IPS DF 4.7 (cell line): ENCODE data around the gene VWC2L.

Experiments
- DNase-seq: peaks from one replicate; pipeline ENCODE4 v3.0.0-alpha.2; 2013; ENCODE audit warnings: low spot score; ENCODE audit errors: extremely low read depth

VWC2L gene

GRCh38 chr2:214410918-214411554, at the start of gene VWC2L:
Gene VWC2L (plus strand): TSS chr2:214411054. CDS start chr2:214414194, 3,140 bp downstream.
- DNase-seq = peak; percentile 69

DNA sequence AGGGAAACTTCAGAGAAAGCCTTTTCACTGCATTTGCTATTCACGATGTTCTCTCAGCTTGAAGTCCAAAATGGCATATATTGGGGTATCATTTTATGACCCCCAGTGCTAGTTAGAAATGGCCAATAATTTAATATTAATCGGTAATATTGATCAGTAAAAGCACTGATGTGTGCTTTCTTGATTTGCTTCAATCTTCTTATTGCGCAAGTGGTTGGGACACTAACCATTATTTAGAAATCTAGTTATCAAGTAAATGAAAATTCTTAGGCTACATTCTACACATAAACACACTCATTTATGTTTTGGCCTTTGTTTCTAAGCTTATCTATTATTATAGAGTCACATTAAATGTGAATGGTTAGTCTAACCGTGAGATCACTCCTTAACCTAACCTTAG, 49.7 kb upstream of the VWC2L start:
- DNase-seq = no peak

DNA sequence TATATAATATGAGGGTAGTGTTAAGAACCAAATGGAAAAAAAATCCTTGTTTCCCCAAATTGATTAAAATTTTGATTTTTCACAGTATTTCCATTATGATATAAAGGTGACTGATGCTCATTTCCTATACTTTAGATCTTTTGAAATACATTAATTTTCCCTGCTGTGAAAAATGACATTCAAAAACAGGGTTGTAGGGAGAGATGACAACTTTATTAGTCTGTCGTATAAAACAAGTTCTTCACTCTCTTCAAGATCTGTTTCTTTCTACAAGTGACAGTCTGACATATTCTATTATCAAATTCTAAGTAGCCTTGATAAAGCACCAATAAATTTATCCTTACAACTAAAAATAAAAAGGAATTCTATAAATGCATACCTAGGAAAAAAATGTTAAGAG, 45.3 kb upstream of the VWC2L start:
- no peak for DNase-seq

- no peak for DNase-seq
Observed at GRCh38 chr2:214367171-214367570, 43.7 kb upstream of the VWC2L start.

- DNase-seq = no peak
Observed at GRCh38 chr2:214376618-214377285, 34.1 kb upstream of the VWC2L start.

DNA sequence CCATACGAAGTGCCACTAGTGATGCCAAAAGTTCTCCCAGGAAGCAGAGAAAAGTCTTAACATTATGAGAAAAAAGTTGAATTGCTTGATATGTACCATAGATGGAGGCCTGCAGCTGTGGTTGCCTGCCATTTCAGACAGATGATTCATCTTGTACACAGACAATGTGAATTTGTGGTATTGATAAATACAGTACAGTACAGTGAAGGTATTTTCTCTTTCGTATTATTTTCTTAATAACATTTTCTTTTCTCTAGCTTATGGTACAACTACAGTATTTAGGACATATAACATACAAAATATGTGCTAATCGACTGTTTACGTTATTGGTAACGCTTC, 33.6 kb upstream of the VWC2L start:
- DNase-seq = no peak

DNA sequence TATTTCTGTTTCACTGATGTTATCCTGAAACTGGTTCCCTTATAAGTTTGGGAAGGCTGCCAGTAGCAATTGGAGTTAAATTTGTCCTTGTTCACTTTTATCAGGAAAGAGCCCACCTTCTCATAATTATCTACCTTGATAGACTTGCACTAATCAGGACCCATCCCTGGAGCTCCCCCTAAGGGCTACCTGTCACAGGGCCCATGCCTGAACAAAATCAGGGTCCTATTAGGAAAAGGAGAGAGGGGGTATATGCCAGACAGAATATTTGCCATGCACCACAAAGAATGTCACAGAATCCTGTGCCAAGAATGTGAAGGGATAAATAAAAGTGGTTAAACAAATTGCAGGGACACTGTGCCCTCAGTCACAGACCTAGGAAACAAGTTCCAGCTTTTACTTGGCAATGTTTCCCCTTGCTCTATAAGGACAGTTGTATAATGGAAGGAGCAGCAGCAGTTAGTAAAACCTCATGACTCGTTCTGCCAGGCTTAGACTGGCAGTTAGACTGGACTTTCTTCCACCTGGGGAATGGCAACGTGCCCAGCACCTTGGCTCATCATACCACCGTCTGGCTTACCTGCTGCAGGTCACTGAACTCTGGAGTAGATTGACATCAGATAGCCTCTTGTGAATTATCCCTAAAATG, 32.3 kb upstream of the VWC2L start:
- no peak for DNase-seq

DNA sequence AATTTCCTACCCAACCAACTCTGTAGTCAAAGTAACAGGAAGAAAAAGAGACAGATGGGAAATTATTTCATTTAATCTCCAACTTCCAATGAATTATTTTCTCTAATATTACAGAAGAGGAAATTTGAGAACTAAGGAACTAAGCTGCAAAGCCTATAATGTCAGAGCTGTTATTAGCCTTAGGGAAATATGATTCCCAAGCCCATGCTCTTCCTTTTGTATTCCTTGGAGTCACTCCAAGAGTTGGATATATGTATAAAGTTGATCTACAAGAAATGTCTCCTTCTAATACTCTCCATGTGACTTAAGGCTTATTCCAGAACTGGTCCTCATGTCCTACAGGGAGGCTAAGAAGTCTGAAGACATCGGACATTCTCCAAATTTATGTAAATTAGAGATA, 31.6 kb upstream of the VWC2L start:
- DNase-seq = no peak

DNA sequence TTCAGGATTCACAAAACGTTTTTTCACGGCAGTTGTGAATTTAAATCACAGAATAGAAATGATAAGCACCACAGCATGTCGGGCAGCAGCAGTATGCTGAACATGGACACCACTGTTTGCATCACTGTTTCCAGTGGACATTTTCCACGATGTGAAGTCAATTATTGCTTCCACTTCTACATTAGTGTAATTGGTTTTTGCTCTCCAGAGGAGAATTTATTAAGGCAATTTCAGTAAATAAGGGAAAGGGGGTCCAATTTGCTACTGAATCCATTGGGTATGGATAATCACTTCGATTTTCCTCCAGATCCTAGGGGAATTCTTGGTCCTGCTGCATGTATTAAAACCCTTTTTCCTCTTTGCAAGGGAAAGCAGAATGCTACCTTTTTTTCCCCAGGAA, 30.2 kb upstream of the VWC2L start:
- DNase-seq = no peak

GRCh38 chr2:214382229-214382628, 28.6 kb upstream of the VWC2L start:
- no peak for DNase-seq

- no peak for DNase-seq
Observed at GRCh38 chr2:214386720-214387119, 24.1 kb upstream of the VWC2L start.

- DNase-seq = no peak
Observed at GRCh38 chr2:214389334-214389733, 21.5 kb upstream of the VWC2L start.

DNA sequence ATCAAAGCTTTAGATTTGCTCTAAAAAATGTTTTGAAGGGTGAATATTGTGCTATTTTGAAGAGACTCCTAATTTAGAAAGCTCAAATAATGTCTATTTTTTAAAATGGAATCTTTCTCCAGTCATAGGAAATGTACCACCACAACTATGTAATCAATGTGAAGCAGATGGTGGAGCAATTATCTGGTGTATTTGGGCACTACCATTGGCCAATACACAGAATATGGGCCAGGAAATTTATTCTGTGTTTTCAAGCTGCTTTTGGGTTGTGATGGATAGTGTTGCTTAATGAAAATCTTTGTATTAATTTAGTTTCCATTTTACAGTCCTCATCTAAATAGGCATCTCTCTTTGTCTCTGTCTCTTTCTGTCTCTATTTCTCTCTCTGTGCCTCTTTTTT, 17.1 kb upstream of the VWC2L start:
- DNase-seq = no peak

- DNase-seq = no peak
Observed at GRCh38 chr2:214395040-214395439, 15.8 kb upstream of the VWC2L start.

DNA sequence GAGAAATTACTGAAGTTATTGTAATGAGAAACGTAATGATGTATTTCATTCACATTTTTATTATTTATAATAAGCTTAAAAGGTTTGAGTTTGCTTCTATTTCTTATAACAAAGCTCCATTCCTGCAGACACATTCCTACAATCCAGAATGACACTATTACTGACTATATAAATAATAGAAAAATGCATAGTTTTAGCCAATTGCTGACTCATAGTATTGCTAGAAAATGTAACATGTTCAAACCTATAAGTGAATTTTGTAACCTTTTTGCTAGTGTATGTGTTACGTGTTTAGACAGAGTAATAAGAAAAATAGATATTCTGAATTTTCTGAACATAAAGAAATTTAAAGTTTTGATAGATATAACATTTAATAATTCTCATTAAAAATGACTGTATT, 9.3 kb upstream of the VWC2L start:
- no peak for DNase-seq

GRCh38 chr2:214410128-214410775, 602 bp upstream of the VWC2L start:
- DNase-seq = no peak

DNA sequence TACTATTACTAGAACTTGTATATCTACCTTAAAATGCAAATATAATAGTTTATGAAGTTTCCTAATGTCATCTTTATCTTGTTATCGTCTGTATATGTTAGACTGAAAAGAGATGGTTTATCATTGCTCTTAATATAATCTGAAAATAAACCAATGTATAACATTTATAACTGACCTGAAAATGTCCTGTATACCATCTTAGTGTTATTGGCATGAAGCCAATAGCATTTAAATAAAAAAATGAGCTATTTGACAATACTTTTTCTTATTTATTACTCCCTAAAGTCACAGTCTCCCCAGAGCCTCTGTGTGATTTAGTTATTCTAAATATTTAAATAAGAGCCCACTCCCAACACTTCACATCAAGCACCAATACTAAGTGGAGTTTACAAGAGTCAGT, 1.8 kb downstream of the VWC2L start:
- DNase-seq = no peak

DNA sequence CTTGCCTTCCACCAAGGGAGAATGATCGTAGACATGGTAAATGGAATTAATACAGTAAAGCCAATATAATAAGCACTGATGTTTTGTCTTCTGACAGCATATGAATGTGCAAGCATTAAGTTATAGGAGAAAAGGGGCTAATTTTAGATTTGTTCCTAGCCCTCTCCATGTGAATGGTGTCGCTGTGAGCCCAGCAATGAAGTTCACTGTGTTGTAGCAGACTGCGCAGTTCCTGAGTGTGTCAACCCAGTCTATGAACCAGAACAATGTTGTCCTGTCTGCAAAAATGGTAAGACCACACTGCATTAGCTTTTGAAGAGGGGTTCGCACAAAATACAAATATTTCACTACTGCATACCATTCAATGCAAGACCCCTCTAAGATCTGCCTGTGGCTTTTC, 25.6 kb downstream of the VWC2L start:
- DNase-seq = no peak

DNA sequence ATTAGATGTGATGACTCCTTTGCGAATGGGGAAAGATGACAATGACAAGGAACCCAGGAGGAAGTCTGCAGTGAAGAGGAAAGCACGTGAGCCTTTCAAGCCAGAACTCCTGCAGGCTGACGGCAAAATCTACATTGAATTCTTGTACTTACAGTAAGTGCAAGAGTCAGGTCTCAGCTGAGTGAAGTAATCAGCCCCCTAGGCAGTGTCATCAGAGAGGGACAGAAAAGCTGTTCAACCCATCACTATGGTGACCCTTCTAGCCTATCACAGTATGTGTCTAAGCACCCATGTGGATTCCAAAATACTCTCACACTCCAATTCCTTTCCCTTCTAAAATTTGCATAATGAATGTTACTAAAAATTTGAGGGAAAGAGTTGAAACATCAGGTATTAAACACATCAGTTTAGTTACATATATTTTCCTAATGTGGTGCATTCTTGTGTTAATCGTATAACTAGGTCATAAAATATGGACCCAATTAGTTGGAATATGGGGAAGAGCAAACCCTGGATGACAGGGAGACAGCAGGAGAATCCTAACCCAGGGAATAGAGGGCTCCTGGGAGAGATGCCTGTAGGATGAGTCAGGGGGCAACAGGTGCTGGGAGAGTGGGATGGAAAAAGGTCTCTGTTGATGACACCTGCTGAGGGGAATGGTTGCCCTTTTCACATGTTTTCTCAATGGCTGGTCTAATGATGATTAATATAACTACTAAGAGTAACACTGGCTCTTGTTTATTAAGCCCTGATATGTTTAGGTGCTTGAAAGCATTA, 39.5 kb downstream of the VWC2L start:
- DNase-seq = no peak

DNA sequence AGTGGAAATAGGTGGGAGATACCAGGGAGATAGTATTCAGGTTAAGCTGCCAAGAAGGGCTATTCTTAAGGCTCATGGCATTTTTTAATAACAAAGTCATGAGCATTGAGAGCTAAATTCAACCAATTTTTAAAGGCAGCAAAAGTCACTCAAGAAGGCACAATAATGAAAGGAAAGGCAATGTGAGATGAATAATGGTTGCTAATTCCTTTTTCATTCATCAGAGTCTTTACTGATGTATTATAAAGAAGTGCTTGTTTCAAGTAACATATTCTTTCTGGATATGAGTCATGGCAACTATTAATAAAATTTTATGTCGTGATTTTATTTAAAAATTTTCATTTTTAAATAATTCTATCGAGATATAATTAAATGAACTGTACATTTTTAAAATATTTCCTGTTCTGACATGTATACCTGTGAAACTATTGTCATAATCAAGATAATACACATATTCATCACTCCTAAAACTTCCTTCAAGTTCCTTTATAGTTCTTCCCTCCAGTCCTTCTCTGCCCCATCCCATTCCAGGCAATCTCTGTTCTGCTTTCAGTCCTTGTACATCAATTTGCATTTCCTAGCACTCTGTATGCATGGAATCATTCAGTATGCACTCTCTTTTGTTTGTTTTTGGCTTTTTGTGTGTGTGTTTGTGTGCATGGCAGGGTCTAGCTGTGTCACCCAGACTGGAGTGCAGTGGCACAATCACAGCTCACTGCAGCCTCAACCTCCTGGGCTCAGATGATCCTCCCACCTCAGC, 40.8 kb downstream of the VWC2L start:
- DNase-seq = no peak
